ENCODE measurements around the gene GPR61. TPM values are rescaled to one million over a fixed set of nuclear protein-coding genes. Genes with fewer than 3 reads are reported as not detected.

GPR61 gene
- total and polyA plus RNA-seq, 2 of the 4 experiments (the other 2 are of a cell fraction) = not detected

DNA sequence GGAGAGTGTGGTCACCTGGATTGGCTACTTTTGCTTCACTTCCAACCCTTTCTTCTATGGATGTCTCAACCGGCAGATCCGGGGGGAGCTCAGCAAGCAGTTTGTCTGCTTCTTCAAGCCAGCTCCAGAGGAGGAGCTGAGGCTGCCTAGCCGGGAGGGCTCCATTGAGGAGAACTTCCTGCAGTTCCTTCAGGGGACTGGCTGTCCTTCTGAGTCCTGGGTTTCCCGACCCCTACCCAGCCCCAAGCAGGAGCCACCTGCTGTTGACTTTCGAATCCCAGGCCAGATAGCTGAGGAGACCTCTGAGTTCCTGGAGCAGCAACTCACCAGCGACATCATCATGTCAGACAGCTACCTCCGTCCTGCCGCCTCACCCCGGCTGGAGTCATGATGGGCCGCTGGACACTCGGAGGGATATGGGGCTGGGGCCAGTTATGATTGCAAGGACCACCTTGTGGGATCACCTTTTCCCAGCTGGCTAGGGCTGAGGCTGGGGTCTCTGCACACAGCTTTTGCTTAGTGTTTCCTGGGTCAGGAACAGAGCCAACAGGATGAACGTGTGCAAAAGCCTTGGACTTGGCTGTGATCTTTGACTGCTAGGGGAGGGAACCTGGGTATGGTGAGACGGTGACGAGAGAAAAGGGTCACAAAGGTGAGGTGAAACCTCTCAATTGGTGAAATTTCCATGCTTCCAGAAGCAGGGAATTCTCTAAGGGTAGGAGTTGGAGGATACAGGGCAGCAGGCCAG lies 4.5 kb downstream of the GPR61 start:
- Histone ChIP-seq H3K18ac (ENCODE audit: low read depth, low read length) (no peak overlapping the region), H4K91ac (ENCODE audit: insufficient read depth, low read depth, low read length) (no peak overlapping the region), H2BK15ac (ENCODE audit: low read depth, low read length) (no peak overlapping the region), H3K36me3 (ENCODE audit: control insufficient read depth, insufficient read depth, low read length) (no peaks in the 10 kb centered on the region), H2BK5ac (ENCODE audit: low read depth, low read length, poor library complexity, severe bottlenecking) (no peak overlapping the region), H2BK120ac (ENCODE audit: low read depth, low read length) (no peak overlapping the region), H3K4ac (ENCODE audit: low read depth, low read length) (no peak overlapping the region), H3K27ac (ENCODE audit: insufficient read depth, low read length) (no peak overlapping the region), H3K14ac (replicated peaks; ENCODE audit: low read depth, low read length) (no peak overlapping the region), H3K9me3 (ENCODE audit: control insufficient read depth, insufficient read depth, low read length) (no peaks in the 10 kb centered on the region), H3K23ac (ENCODE audit: low read depth, low read length) (no peak overlapping the region), H3K4me3 (ENCODE audit: insufficient read depth, low read depth, low read length) (no peak overlapping the region), H4K5ac (ENCODE audit: low read depth, low read length) (no peak overlapping the region), H2AK9ac (replicated peaks; ENCODE audit: low read depth, low read length, poor library complexity) (no peak overlapping the region), H2AFZ (replicated peaks; ENCODE audit: low read length, poor library complexity) (no peak overlapping the region), H3K4me1 (ENCODE audit: control insufficient read depth, insufficient read depth, low read length) (peaks cover 4% of the 10 kb centered on the region), H4K8ac (ENCODE audit: low read depth in 2 of 2, low read length in 2 of 2) (no peak overlapping the region), H2BK20ac (ENCODE audit: low read depth, low read length) (no peak overlapping the region), H3K27me3 (ENCODE audit: control insufficient read depth, insufficient read depth, low read length) (peaks cover 19% of the 10 kb centered on the region), H3K9me1 (ENCODE audit: insufficient read depth, low read length) (no peaks in the 10 kb centered on the region; the same call in 1 of the 2 replicates), H3K9ac (ENCODE audit: low read depth, low read length) (no peak overlapping the region), H3K56ac (ENCODE audit: extremely low read depth, insufficient read depth, low read length) (no peak overlapping the region), H3K4me2 (ENCODE audit: low read depth, low read length) (no peak overlapping the region), H4K20me1 (ENCODE audit: insufficient read depth, low read length) (peaks cover 4% of the 10 kb centered on the region; the same call in 1 of the 2 replicates), H2AK5ac (ENCODE audit: low read depth, low read length) (no peak overlapping the region), H3K79me1 (ENCODE audit: low read depth in 1 of 2, low read length in 2 of 2) (peaks cover 10 to 20% of the 10 kb centered on the region in 2 experiments)
- dilution Hi-C loops (cut with HindIII; ENCODE audit: low sequenced_read_pairs, unreplicated experiment) = no loop called here
- CTCF ChIA-PET = interaction anchor here (0.7 kb wide), 1 partner anchor 179 kb away, joined by 3 read pairs; no protein-coding TSS in a partner anchor
- no peak for ATAC-seq (ENCODE audit: low read depth)
- BruUV-seq (replicated peaks) = no TSS peak
- intact Hi-C loops (cut with micrococcal nuclease) = no loop called here
- DNase-seq = no peak
- 60% methylated on average over 2 of the region's 14 CpGs; no CpG with 5 or more reads in 1 of the 2 experiments for WGBS, 2 experiments (ENCODE audit: extremely low coverage in 2 of 2, insufficient read length in 1 of 2)
- POLR2A ChIA-PET (ENCODE audit: unreplicated experiment) = interaction anchor here (0.7 kb wide), 1 partner anchor 10 kb away, joined by 3 read pairs; no protein-coding TSS in a partner anchor
- in situ Hi-C loops (cut with MboI; ENCODE audit: low sequenced_read_pairs) = no loop called here
- TF ChIP-seq RCOR1 (IDR thresholded peaks at IDR 0.05; ENCODE audit: insufficient replicate concordance, low read length) (no peak), MAFK (IDR thresholded peaks at IDR 0.05; ENCODE audit: low read depth, low read length) (no peak), FOS (IDR thresholded peaks at IDR 0.05; ENCODE audit: low read depth, low read length) (no peak), CEBPB (IDR thresholded peaks at IDR 0.05; ENCODE audit: low read depth, low read length) (no peak), CHD1 (IDR thresholded peaks at IDR 0.05; ENCODE audit: low read depth, low read length) (no peak), MXI1 (IDR thresholded peaks at IDR 0.05; ENCODE audit: borderline replicate concordance, low read depth, low read length) (no peak), BHLHE40 (IDR thresholded peaks at IDR 0.05; ENCODE audit: low read depth, low read length) (no peak), POLR2A (IDR thresholded peaks at IDR 0.05; ENCODE audit: low read depth, low read length) (no peak), MAZ (IDR thresholded peaks at IDR 0.05; ENCODE audit: borderline replicate concordance, low read depth, low read length) (no peak), SMC3 (IDR thresholded peaks at IDR 0.05; ENCODE audit: low read depth, low read length) (no peak), RAD21 (IDR thresholded peaks at IDR 0.05; ENCODE audit: low read length) (no peak), RFX5 (IDR thresholded peaks at IDR 0.05; ENCODE audit: low read depth, low read length) (no peak)
- TF ChIP-seq, protein P1, sequence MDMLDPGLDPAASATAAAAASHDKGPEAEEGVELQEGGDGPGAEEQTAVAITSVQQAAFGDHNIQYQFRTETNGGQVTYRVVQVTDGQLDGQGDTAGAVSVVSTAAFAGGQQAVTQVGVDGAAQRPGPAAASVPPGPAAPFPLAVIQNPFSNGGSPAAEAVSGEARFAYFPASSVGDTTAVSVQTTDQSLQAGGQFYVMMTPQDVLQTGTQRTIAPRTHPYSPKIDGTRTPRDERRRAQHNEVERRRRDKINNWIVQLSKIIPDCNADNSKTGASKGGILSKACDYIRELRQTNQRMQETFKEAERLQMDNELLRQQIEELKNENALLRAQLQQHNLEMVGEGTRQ (IDR thresholded peaks at IDR 0.05; ENCODE audit: low read depth, low read length) = no peak
- TF ChIP-seq, protein P2, sequence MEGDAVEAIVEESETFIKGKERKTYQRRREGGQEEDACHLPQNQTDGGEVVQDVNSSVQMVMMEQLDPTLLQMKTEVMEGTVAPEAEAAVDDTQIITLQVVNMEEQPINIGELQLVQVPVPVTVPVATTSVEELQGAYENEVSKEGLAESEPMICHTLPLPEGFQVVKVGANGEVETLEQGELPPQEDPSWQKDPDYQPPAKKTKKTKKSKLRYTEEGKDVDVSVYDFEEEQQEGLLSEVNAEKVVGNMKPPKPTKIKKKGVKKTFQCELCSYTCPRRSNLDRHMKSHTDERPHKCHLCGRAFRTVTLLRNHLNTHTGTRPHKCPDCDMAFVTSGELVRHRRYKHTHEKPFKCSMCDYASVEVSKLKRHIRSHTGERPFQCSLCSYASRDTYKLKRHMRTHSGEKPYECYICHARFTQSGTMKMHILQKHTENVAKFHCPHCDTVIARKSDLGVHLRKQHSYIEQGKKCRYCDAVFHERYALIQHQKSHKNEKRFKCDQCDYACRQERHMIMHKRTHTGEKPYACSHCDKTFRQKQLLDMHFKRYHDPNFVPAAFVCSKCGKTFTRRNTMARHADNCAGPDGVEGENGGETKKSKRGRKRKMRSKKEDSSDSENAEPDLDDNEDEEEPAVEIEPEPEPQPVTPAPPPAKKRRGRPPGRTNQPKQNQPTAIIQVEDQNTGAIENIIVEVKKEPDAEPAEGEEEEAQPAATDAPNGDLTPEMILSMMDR (conservative IDR thresholded peaks at IDR 0.05; ENCODE audit: low read depth, low read length) = no peak
- TF ChIP-seq, protein P3, sequence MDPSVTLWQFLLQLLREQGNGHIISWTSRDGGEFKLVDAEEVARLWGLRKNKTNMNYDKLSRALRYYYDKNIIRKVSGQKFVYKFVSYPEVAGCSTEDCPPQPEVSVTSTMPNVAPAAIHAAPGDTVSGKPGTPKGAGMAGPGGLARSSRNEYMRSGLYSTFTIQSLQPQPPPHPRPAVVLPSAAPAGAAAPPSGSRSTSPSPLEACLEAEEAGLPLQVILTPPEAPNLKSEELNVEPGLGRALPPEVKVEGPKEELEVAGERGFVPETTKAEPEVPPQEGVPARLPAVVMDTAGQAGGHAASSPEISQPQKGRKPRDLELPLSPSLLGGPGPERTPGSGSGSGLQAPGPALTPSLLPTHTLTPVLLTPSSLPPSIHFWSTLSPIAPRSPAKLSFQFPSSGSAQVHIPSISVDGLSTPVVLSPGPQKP (IDR thresholded peaks at IDR 0.05; ENCODE audit: borderline replicate concordance, low read depth, low read length) = no peak
